HCT116 (cell line): ENCODE results near the gene USP15. TPM values are rescaled to one million over a fixed set of nuclear protein-coding genes. Genes with fewer than 3 reads are reported as not detected.

Experiments
- ATAC-seq: fragments of 200-7000 bp; cut with Tn5 transposase; 2 replicates; pipeline ENCODE4 v1.9.1; 2020; ENCODE audit warnings: mild to moderate bottlenecking, moderate library complexity
- BruUV-seq: library from RNA; stranded (reverse); fragments of 400-500 nt; replicated peaks from 2 replicates; lab custom pipeline; 2021; lab: Mats Ljungman, UMichigan
- CTCF ChIA-PET: fragments of 300-600 bp; sonication (Branson Sonifier 250); formaldehyde crosslinking; loops from one replicate; lab custom pipeline; 2021; ENCODE audit warnings: antibody characterized with exemption; lab: Charles Lee
- POLR2A ChIA-PET: fragments of 300-600, 350-600 bp; sonication (Branson Sonifier 250); formaldehyde crosslinking; loops from one replicate; lab custom pipeline; 2021; ENCODE audit warnings: antibody characterized with exemption; lab: Charles Lee
- RAD21 ChIA-PET, 2 experiments: fragments of 300-600 bp; sonication (Branson Sonifier 250); formaldehyde crosslinking; loops; one replicate each; lab custom pipeline; 2023; ENCODE audit warnings: low total read pairs in 2 of 2; ENCODE audit not compliant: uncharacterized antibody in 2 of 2, unreplicated experiment in 2 of 2, low non-redundant PET in 1 of 2; lab: Charles Lee
- DNase-seq: peaks from one replicate; pipeline ENCODE4 v3.0.0-alpha.2; 2010; ENCODE audit warnings: low read depth, low spot score
- H2AFZ ChIP-seq: fragments of 200-600 bp; shearing (Covaris generic), sonication (generic); 2 replicates; pipeline ENCODE4 v1.6.1; 2017; ENCODE audit warnings: low read depth, mixed run types, mixed read lengths, antibody characterized with exemption, low read length; ENCODE audit not compliant: poor library complexity, severe bottlenecking
- H3K27ac ChIP-seq: 2 replicates; pipeline ENCODE4 v1.5.1; 2012; ENCODE audit warnings: low read depth, low read length
- H3K27me3 ChIP-seq: fragments of 200-600 bp; sonication (generic); 2 replicates; pipeline ENCODE4 v1.6.1; 2016; ENCODE audit warnings: mixed run types, low read length, mixed read lengths; ENCODE audit not compliant: insufficient read depth
- H3K36me3 ChIP-seq, 2 experiments: fragments of 200-500 bp in 1 of 2; fragments of 200-600 bp in 1 of 2; sonication (Bioruptor generic) in 1 of 2; sonication (generic) in 1 of 2; 2 replicates each; pipeline versions ENCODE4 v1.5.1 to v1.6.1; 2014 to 2016; ENCODE audit warnings: low read length in 2 of 2, inconsistent platforms in 1 of 2, mixed read lengths in 1 of 2, mixed run types in 1 of 2; ENCODE audit not compliant: insufficient read depth in 2 of 2, control insufficient read depth in 1 of 2
- H3K4me1 ChIP-seq, 2 experiments: fragments of 200-600 bp in 1 of 2; sonication (generic) in 1 of 2; 2 replicates each; pipeline versions ENCODE4 v1.5.1 to v1.6.1; 2012 to 2017; ENCODE audit warnings: low read length in 2 of 2, inconsistent platforms in 1 of 2, mild to moderate bottlenecking in 1 of 2, mixed read lengths in 1 of 2, mixed run types in 1 of 2, moderate library complexity in 1 of 2; ENCODE audit not compliant: insufficient read depth in 2 of 2, control insufficient read depth in 1 of 2
- H3K4me2 ChIP-seq: fragments of 200-600 bp; sonication (generic); 2 replicates; pipeline ENCODE4 v1.6.1; 2017; ENCODE audit warnings: mixed run types, low read length, mixed read lengths
- H3K4me3 ChIP-seq, 2 experiments: fragments of 200-600 bp in 1 of 2; sonication (generic) in 1 of 2; replicated peaks in 1 of 2; 2 replicates each; pipeline ENCODE4 v1.5.1; 2011 to 2016; ENCODE audit warnings: low read length in 2 of 2, control low read depth in 1 of 2, low read depth in 1 of 2, mild to moderate bottlenecking in 1 of 2, mixed read lengths in 1 of 2, mixed run types in 1 of 2
- H3K79me2 ChIP-seq: fragments of 200-600 bp; sonication (generic); 2 replicates; pipeline ENCODE4 v1.6.1; 2017; ENCODE audit warnings: mild to moderate bottlenecking, mixed run types, low read length, moderate library complexity, mixed read lengths; ENCODE audit not compliant: insufficient read depth
- H3K9ac ChIP-seq: fragments of 200-600 bp; sonication (generic); 2 replicates; pipeline ENCODE4 v1.6.1; 2016; ENCODE audit warnings: low read length, mixed read lengths
- H3K9me2 ChIP-seq: fragments of 200-600 bp; sonication (generic), shearing (Covaris generic); 2 replicates; pipeline ENCODE4 v1.6.1; 2017; ENCODE audit warnings: mixed run types, mild to moderate bottlenecking, moderate library complexity; ENCODE audit not compliant: insufficient read depth
- H3K9me3 ChIP-seq, 2 experiments: fragments of 200-500 bp in 1 of 2; fragments of 200-600 bp in 1 of 2; sonication (Bioruptor generic) in 1 of 2; sonication (generic) in 1 of 2; 2 replicates each; pipeline ENCODE4 v1.6.1; 2014 to 2017; ENCODE audit warnings: low read length in 2 of 2, mixed read lengths in 2 of 2, inconsistent platforms in 1 of 2, low read depth in 1 of 2, mild to moderate bottlenecking in 1 of 2, mixed run types in 1 of 2, moderate library complexity in 1 of 2; ENCODE audit not compliant: control insufficient read depth in 1 of 2, insufficient read depth in 1 of 2
- H4K20me1 ChIP-seq: fragments of 200-600 bp; sonication (generic), shearing (Covaris generic); 2 replicates; pipeline ENCODE4 v1.6.1; 2017; ENCODE audit warnings: mixed run types, mild to moderate bottlenecking, moderate library complexity; ENCODE audit not compliant: insufficient read depth
- ATF3 ChIP-seq: IDR thresholded peaks from 2 replicates; pipeline ENCODE4 v1.6.1; 2012
- CBX3 ChIP-seq: IDR thresholded peaks from 2 replicates; pipeline ENCODE4 v1.6.1; 2012; ENCODE audit warnings: low read depth
- EGR1 ChIP-seq: IDR thresholded peaks from 2 replicates; pipeline ENCODE4 v1.6.1; 2012; ENCODE audit warnings: low read depth
- EZH2 ChIP-seq: fragments of 200-600 bp; sonication (generic); IDR thresholded peaks from 2 replicates; pipeline ENCODE4 v1.6.1; 2017; ENCODE audit warnings: antibody characterized with exemption, mixed run types
- EZH2phosphoT487 ChIP-seq: fragments of 200-600 bp; IDR thresholded peaks from 2 replicates; pipeline ENCODE4 v1.6.1; 2018; ENCODE audit warnings: antibody characterized with exemption, borderline replicate concordance
- FOSL1 ChIP-seq: IDR thresholded peaks from 2 replicates; pipeline ENCODE4 v1.6.1; 2012; ENCODE audit warnings: low read depth
- JUND ChIP-seq: IDR thresholded peaks from 2 replicates; pipeline ENCODE4 v1.6.1; 2012
- POLR2AphosphoS5 ChIP-seq: IDR thresholded peaks from 2 replicates; pipeline ENCODE4 v1.6.1; 2011; ENCODE audit warnings: mild to moderate bottlenecking, low read depth, low read length, moderate library complexity
- RAD21 ChIP-seq: IDR thresholded peaks from 2 replicates; pipeline ENCODE4 v1.6.1; 2012; ENCODE audit warnings: low read depth, mild to moderate bottlenecking
- YY1 ChIP-seq: IDR thresholded peaks from 2 replicates; pipeline ENCODE4 v1.6.1; 2011; ENCODE audit warnings: low read length, low read depth, moderate library complexity, mild to moderate bottlenecking; ENCODE audit not compliant: insufficient replicate concordance; ENCODE audit errors: extremely low read depth
- ZFX ChIP-seq: fragments of 450-650 bp; IDR thresholded peaks from 2 replicates; pipeline ENCODE4 v1.6.1; 2017
- ZNF274 ChIP-seq: fragments of 200-500 bp; sonication (Bioruptor generic); IDR thresholded peaks from 2 replicates; pipeline ENCODE4 v1.6.1; 2014; ENCODE audit warnings: mild to moderate bottlenecking, low read depth, low read length, inconsistent platforms
- intact Hi-C: fragments of 100-400 bp; cut with micrococcal nuclease; formaldehyde crosslinking; loops from 2 replicates; pipeline ENCODE4 v1.10.0; 2022
- total RNA-seq: library from RNA; stranded (reverse); gene quantifications from one replicate; pipeline ENCODE4 v1.2.1, GENCODE V29; 2021; ENCODE audit not compliant: unreplicated experiment

USP15 gene
- total RNA-seq, 1 experiment from 2014 or later = 49.5 TPM

GRCh38 chr12:62345667-62346066 lies 85.5 kb downstream of the USP15 start:
- H3K9me2 ChIP-seq = no peaks in the 10 kb centered on the region; the same call in 1 of the 2 replicates
- H3K27ac ChIP-seq = no peak overlapping the region
- POLR2A ChIA-PET = no interaction called here
- no peak overlapping the region for H3K4me3 ChIP-seq
- no TSS peak for BruUV-seq
- H3K4me2 ChIP-seq = no peak overlapping the region
- no peak overlapping the region for H3K9ac ChIP-seq
- H4K20me1 ChIP-seq = no peaks in the 10 kb centered on the region; the same call in 1 of the 2 replicates
- intact Hi-C loops = no loop called here
- peaks cover 5% of the 10 kb centered on the region; the same call in 1 of the 2 replicates for H3K79me2 ChIP-seq
- TF ChIP-seq EZH2phosphoT487 (no peak), FOSL1 (no peak), ATF3 (no peak), POLR2AphosphoS5 (no peak), JUND (no peak)
- ATAC-seq (no peak), DNase-seq (no peak)
- RAD21 ChIA-PET = no interaction called here
- H2AFZ ChIP-seq = no peak overlapping the region
- H3K27me3 ChIP-seq = no peaks in the 10 kb centered on the region
- H3K36me3 ChIP-seq = no peaks in the 10 kb centered on the region
- CTCF ChIA-PET = no interaction called here
- H3K9me3 ChIP-seq = no peaks in the 10 kb centered on the region
- no peaks in the 10 kb centered on the region for H3K4me1 ChIP-seq

GRCh38 chr12:62346817-62347216 lies 86.6 kb downstream of the USP15 start:
- Histone ChIP-seq H3K9me2 (no peaks in the 10 kb centered on the region; the same call in 1 of the 2 replicates), H3K9ac (no peak overlapping the region), H2AFZ (no peak overlapping the region), H3K4me1 (no peaks in the 10 kb centered on the region), H3K27ac (no peak overlapping the region), H3K4me2 (no peak overlapping the region), H3K79me2 (peaks cover 5% of the 10 kb centered on the region; the same call in 1 of the 2 replicates), H4K20me1 (no peaks in the 10 kb centered on the region; the same call in 1 of the 2 replicates), H3K27me3 (no peaks in the 10 kb centered on the region), H3K4me3 (no peak overlapping the region), H3K36me3 (no peaks in the 10 kb centered on the region), H3K9me3 (no peaks in the 10 kb centered on the region)
- CTCF ChIA-PET = no interaction called here
- TF ChIP-seq ZNF274 (no peak), FOSL1 (no peak), POLR2AphosphoS5 (no peak), CBX3 (no peak), ZFX (no peak), EZH2 (no peak), RAD21 (no peak), EGR1 (no peak), YY1 (no peak)
- RAD21 ChIA-PET = no interaction called here
- BruUV-seq = no TSS peak
- intact Hi-C loops = no loop called here
- POLR2A ChIA-PET = no interaction called here
- DNase-seq (no peak), ATAC-seq (no peak)
